CD14-positive monocyte (primary cell): ENCODE measurements around the gene COPS2. TPM values are rescaled to one million over a fixed set of nuclear protein-coding genes. Genes with fewer than 3 reads are reported as not detected.

ENCODE experiments used
- DNase-seq, 3 donors: peaks; one replicate each; pipeline ENCODE4 v3.0.0-alpha.2; 2011 to 2022
- H2AFZ ChIP-seq: 2 replicates; pipeline ENCODE4 v1.6.0; 2012; ENCODE audit warnings: mild to moderate bottlenecking, low read depth, low read length, inconsistent platforms; ENCODE audit not compliant: insufficient read depth, poor library complexity, severe bottlenecking
- H3K27ac ChIP-seq, 2 donors: 1 replicate in 1 of 2; 2 replicates in 1 of 2; pipeline ENCODE4 v1.5.1; 2012 to 2013; ENCODE audit warnings: low read length in 2 of 2, control low read depth in 1 of 2, inconsistent platforms in 1 of 2, low read depth in 1 of 2, mild to moderate bottlenecking in 1 of 2
- H3K27me3 ChIP-seq, 2 donors: one replicate each; pipeline versions ENCODE4 v1.6.0 to v1.6.1; 2011 to 2013; ENCODE audit warnings: low read length in 2 of 2; ENCODE audit not compliant: control insufficient read depth in 2 of 2, insufficient read depth in 2 of 2
- H3K36me3 ChIP-seq, 2 donors: replicated peaks in 1 of 2; 1 replicate in 1 of 2; 2 replicates in 1 of 2; pipeline versions ENCODE4 v1.5.1 to v1.6.1; 2012 to 2013; ENCODE audit warnings: low read length in 2 of 2, control low read depth in 1 of 2, inconsistent platforms in 1 of 2, mild to moderate bottlenecking in 1 of 2; ENCODE audit not compliant: insufficient read depth in 2 of 2, control insufficient read depth in 1 of 2
- H3K4me1 ChIP-seq, 2 donors: 1 replicate in 1 of 2; 2 replicates in 1 of 2; pipeline versions ENCODE4 v1.5.1 to v1.6.1; 2012 to 2013; ENCODE audit warnings: low read length in 2 of 2, control low read depth in 1 of 2, inconsistent platforms in 1 of 2, mild to moderate bottlenecking in 1 of 2, moderate library complexity in 1 of 2; ENCODE audit not compliant: insufficient read depth in 2 of 2, control insufficient read depth in 1 of 2
- H3K4me2 ChIP-seq: replicated peaks from 2 replicates; pipeline ENCODE3; 2012; ENCODE audit warnings: low read length, moderate library complexity, mild to moderate bottlenecking; ENCODE audit not compliant: poor library complexity, severe bottlenecking; ENCODE audit errors: extremely low read depth
- H3K4me3 ChIP-seq, 3 experiments: fragments of 200-600 bp in 1 of 3; sonication (generic) in 1 of 3; replicated peaks in 1 of 3; 1 replicate in 2 of 3; 2 replicates in 1 of 3; pipeline ENCODE4 v1.5.1; 2011 to 2013; ENCODE audit warnings: low read length in 3 of 3, mild to moderate bottlenecking in 3 of 3, control low read depth in 2 of 3, low read depth in 2 of 3, inconsistent platforms in 1 of 3, moderate library complexity in 1 of 3
- H3K79me2 ChIP-seq: 2 replicates; pipeline ENCODE4 v1.6.0; 2012; ENCODE audit warnings: mild to moderate bottlenecking, control low read depth, inconsistent platforms, low read length, moderate library complexity; ENCODE audit not compliant: insufficient read depth
- H3K9ac ChIP-seq: 2 replicates; pipeline ENCODE4 v1.6.0; 2017; ENCODE audit warnings: low read length, mild to moderate bottlenecking; ENCODE audit not compliant: insufficient read depth, poor library complexity, severe bottlenecking
- H3K9me3 ChIP-seq, 2 donors: replicated peaks in 1 of 2; 1 replicate in 1 of 2; 2 replicates in 1 of 2; pipeline versions ENCODE4 v1.5.1 to v1.6.1; 2012 to 2013; ENCODE audit warnings: low read length in 2 of 2, control low read depth in 1 of 2; ENCODE audit not compliant: control insufficient read depth in 1 of 2, insufficient read depth in 1 of 2
- H4K20me1 ChIP-seq: 2 replicates; pipeline ENCODE4 v1.6.0; 2012; ENCODE audit warnings: mild to moderate bottlenecking, low read length, control low read depth, moderate library complexity; ENCODE audit not compliant: insufficient read depth
- H3K27ac Mint-ChIP-seq, 7 donors: one replicate each; pipeline ENCODE4 v1.8.0; 2020; ENCODE audit warnings: mild to moderate bottlenecking in 7 of 7, mixed read lengths in 7 of 7, moderate library complexity in 6 of 7, inconsistent platforms in 2 of 7
- H3K27me3 Mint-ChIP-seq, 3 donors: one replicate each; pipeline ENCODE4 v1.8.0; 2021 to 2022; ENCODE audit warnings: low read depth in 3 of 3, mild to moderate bottlenecking in 3 of 3, mixed read lengths in 3 of 3, moderate library complexity in 3 of 3, inconsistent platforms in 1 of 3
- H3K36me3 Mint-ChIP-seq, 2 donors: one replicate each; pipeline ENCODE4 v1.8.0; 2020; ENCODE audit warnings: mixed read lengths in 2 of 2, inconsistent platforms in 1 of 2, mild to moderate bottlenecking in 1 of 2
- H3K4me1 Mint-ChIP-seq: one replicate; pipeline ENCODE4 v1.8.0; 2020; ENCODE audit warnings: mild to moderate bottlenecking, mixed read lengths
- H3K4me3 Mint-ChIP-seq, 2 donors: one replicate each; pipeline ENCODE4 v1.8.0; 2020; ENCODE audit warnings: mild to moderate bottlenecking in 2 of 2, mixed read lengths in 2 of 2, moderate library complexity in 1 of 2
- H3K9me3 Mint-ChIP-seq, 7 donors: one replicate each; pipeline ENCODE4 v1.8.0; 2020 to 2022; ENCODE audit warnings: mixed read lengths in 7 of 7, mild to moderate bottlenecking in 6 of 7, moderate library complexity in 6 of 7, inconsistent platforms in 2 of 7
- WGBS: methylation state at CpG from one replicate; pipeline ENCODE4 v1.1.5; 2013; ENCODE audit warnings: missing lambda C conversion rate; ENCODE audit not compliant: insufficient coverage; 5-methylcytosine and 5-hydroxymethylcytosine counted together
- intact Hi-C, 2 donors: fragments of 100-400 bp; cut with micrococcal nuclease; formaldehyde crosslinking; loops; one replicate each; pipeline versions ENCODE4 v1.15.0 to v1.15.1; 2023
- polyA plus RNA-seq, 3 donors: library from polyadenylated mRNA; depleted of rRNA in 1 of 3; unstranded in 2 of 3; stranded (reverse) in 1 of 3; fragments of 300-500 nt in 2 of 3; fragments of >200 nt in 1 of 3; fragmentation: Illumina TruSeq in 2 of 3; gene quantifications; 1 replicate in 2 of 3; 2 replicates in 1 of 3; pipeline ENCODE4 v1.2.3, GENCODE V29; 2012 to 2021
- TF ChIP-seq, protein P1 (sequence below): fragments of 200-600 bp; IDR thresholded peaks from one replicate; pipeline ENCODE4 v1.8.0; 2022; ENCODE audit warnings: antibody characterized with exemption, mild to moderate bottlenecking

COPS2 gene
- polyA plus RNA-seq, 3 donors: 22.2 to 36.1 (median 32.4) TPM

DNA sequence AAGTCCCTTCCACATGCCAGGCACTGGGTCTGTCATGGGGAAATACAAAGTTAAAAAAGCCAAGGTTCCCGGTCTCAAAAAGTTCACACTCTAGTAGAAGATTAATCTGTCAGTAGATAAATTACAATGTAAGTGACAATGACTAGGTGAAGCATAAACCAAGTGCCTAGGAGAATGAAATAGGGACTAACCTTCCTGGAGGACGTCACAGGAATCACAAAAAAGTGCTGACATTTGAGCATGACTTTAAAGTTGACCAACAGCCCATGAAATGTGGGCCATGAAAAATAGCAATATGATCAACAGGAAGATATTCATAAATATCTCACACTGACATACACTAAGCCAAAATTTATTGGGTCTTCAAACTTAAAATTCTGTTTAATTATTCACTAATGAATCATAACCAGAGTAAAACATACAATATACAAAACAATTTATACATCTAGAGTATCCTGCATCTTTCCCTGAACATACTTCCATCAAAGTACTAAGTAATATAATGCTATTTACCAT is 20.0 kb downstream of the COPS2 start:
- Mint-ChIP-seq H3K4me3 (no peak overlapping the region), H3K27me3 (no peaks in the 10 kb centered on the region), H3K4me1 (no peaks in the 10 kb centered on the region), H3K9me3 (no peaks in the 10 kb centered on the region), H3K36me3 (peaks cover 72 to 78% of the 10 kb centered on the region in 2 donors), H3K27ac (no peak overlapping the region)
- Histone ChIP-seq H2AFZ (no peak overlapping the region), H3K36me3 (peaks cover 92 to 98% of the 10 kb centered on the region in 2 donors), H4K20me1 (peaks cover 5% of the 10 kb centered on the region), H3K79me2 (no peaks in the 10 kb centered on the region), H3K4me1 (no peaks in the 10 kb centered on the region), H3K27me3 (no peaks in the 10 kb centered on the region), H3K27ac (peak overlapping the region in 1 of 2 donors; percentile 15), H3K9me3 (no peaks in the 10 kb centered on the region), H3K4me3 (no peak overlapping the region), H3K9ac (no peak overlapping the region), H3K4me2 (no peak overlapping the region)
- intact Hi-C loops: no loop called here
- no CpG with 5 or more reads among the region's 2 CpGs for WGBS
- TF ChIP-seq, protein P1, sequence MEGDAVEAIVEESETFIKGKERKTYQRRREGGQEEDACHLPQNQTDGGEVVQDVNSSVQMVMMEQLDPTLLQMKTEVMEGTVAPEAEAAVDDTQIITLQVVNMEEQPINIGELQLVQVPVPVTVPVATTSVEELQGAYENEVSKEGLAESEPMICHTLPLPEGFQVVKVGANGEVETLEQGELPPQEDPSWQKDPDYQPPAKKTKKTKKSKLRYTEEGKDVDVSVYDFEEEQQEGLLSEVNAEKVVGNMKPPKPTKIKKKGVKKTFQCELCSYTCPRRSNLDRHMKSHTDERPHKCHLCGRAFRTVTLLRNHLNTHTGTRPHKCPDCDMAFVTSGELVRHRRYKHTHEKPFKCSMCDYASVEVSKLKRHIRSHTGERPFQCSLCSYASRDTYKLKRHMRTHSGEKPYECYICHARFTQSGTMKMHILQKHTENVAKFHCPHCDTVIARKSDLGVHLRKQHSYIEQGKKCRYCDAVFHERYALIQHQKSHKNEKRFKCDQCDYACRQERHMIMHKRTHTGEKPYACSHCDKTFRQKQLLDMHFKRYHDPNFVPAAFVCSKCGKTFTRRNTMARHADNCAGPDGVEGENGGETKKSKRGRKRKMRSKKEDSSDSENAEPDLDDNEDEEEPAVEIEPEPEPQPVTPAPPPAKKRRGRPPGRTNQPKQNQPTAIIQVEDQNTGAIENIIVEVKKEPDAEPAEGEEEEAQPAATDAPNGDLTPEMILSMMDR: no peak
- DNase-seq: no peak

DNA sequence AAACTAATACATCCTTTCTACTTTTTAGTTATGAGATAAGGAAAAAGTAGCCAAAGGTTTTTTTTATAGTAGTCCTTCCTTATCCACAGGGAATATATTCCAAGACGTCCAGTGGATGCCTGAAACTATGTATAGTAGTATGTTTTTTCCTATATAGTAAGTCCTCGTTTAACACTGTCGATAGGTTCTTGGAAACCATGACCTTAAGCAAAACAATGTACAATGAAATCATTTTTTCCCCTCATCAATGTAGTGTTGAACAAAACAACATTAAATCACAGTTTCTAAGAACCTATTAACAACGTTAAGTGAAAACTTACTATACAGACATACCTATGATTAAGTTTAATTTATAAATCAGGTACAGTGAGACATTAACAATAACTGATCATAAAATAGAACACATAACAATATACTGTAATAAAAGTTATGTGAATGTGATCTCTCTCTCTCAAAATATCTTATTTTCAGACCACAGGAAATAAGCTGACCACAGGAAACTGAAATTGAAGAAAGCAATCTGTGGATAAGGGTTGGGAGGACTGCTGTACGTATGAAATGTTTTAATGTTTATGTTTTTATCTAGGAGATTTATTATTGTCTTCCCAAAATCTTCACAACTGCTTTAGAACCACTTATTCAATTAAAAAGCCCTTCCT is 20.6 kb downstream of the COPS2 start:
- no peak for DNase-seq
- Histone ChIP-seq H3K27ac (peak overlapping the region in 1 of 2 donors; percentile 15), H3K4me3 (no peak overlapping the region), H4K20me1 (peaks cover 5% of the 10 kb centered on the region), H3K27me3 (no peaks in the 10 kb centered on the region), H3K9ac (no peak overlapping the region), H3K9me3 (no peaks in the 10 kb centered on the region), H3K79me2 (no peaks in the 10 kb centered on the region), H3K36me3 (peaks cover 94 to 98% of the 10 kb centered on the region in 2 donors), H3K4me1 (no peaks in the 10 kb centered on the region), H3K4me2 (no peak overlapping the region), H2AFZ (no peak overlapping the region)
- H3K4me3 Mint-ChIP-seq: no peak overlapping the region
- TF ChIP-seq, protein P1: no peak
- no peaks in the 10 kb centered on the region for H3K9me3 Mint-ChIP-seq
- H3K27me3 Mint-ChIP-seq: no peaks in the 10 kb centered on the region
- no peaks in the 10 kb centered on the region for H3K4me1 Mint-ChIP-seq
- no CpG with 5 or more reads among the region's 5 CpGs for WGBS
- intact Hi-C loops: no loop called here
- peaks cover 72 to 77% of the 10 kb centered on the region in 2 donors for H3K36me3 Mint-ChIP-seq
- H3K27ac Mint-ChIP-seq: no peak overlapping the region
